ENCODE measurements around the gene EPS15.

The EPS15 gene

GRCh38 chr1:51309291-51309690 lies 209.8 kb downstream of the EPS15 start:
- Histone ChIP-seq H3K27ac (ENCODE audit: low read length) (no peak overlapping the region), H3K27me3 (ENCODE audit: low read depth, low read length) (no peaks in the 10 kb centered on the region), H3K9me3 (ENCODE audit: control insufficient read depth in 1 of 2, low read length in 2 of 2) (no peaks in the 10 kb centered on the region), H3K4me3 (ENCODE audit: low read depth in 1 of 2, low read length in 2 of 2) (no peak overlapping the region), H3K4me1 (ENCODE audit: control insufficient read depth in 1 of 2, insufficient read depth in 2 of 2, low read length in 2 of 2) (no peaks in the 10 kb centered on the region), H3K36me3 (ENCODE audit: control insufficient read depth in 1 of 2, insufficient read depth in 2 of 2, low read length in 2 of 2) (no peaks in the 10 kb centered on the region)

- H3K36me3 ChIP-seq (ENCODE audit: control insufficient read depth in 1 of 2, insufficient read depth in 2 of 2, low read length in 2 of 2): no peaks in the 10 kb centered on the region
- H3K4me3 ChIP-seq (ENCODE audit: low read depth in 1 of 2, low read length in 2 of 2): no peak overlapping the region
- no peaks in the 10 kb centered on the region for H3K4me1 ChIP-seq (ENCODE audit: control insufficient read depth in 1 of 2, insufficient read depth in 2 of 2, low read length in 2 of 2)
- H3K9me3 ChIP-seq (ENCODE audit: control insufficient read depth in 1 of 2, low read length in 2 of 2): no peaks in the 10 kb centered on the region
- no peak overlapping the region for H3K27ac ChIP-seq (ENCODE audit: low read length)
- no peaks in the 10 kb centered on the region for H3K27me3 ChIP-seq (ENCODE audit: low read depth, low read length)
Observed at GRCh38 chr1:51308636-51309035, 210.4 kb downstream of the EPS15 start.

GRCh38 chr1:51306950-51307349 lies 212.1 kb downstream of the EPS15 start:
- H3K27ac ChIP-seq (ENCODE audit: low read length): no peak overlapping the region
- H3K9me3 ChIP-seq (ENCODE audit: control insufficient read depth in 1 of 2, low read length in 2 of 2): no peaks in the 10 kb centered on the region
- no peaks in the 10 kb centered on the region for H3K4me1 ChIP-seq (ENCODE audit: control insufficient read depth in 1 of 2, insufficient read depth in 2 of 2, low read length in 2 of 2)
- H3K36me3 ChIP-seq (ENCODE audit: control insufficient read depth in 1 of 2, insufficient read depth in 2 of 2, low read length in 2 of 2): no peaks in the 10 kb centered on the region
- H3K4me3 ChIP-seq (ENCODE audit: low read depth in 1 of 2, low read length in 2 of 2): no peak overlapping the region
- H3K27me3 ChIP-seq (ENCODE audit: low read depth, low read length): no peaks in the 10 kb centered on the region

GRCh38 chr1:51305371-51305823 lies 213.7 kb downstream of the EPS15 start:
- H3K27me3 ChIP-seq (ENCODE audit: low read depth, low read length): no peaks in the 10 kb centered on the region
- no peak overlapping the region for H3K4me3 ChIP-seq (ENCODE audit: low read depth in 1 of 2, low read length in 2 of 2)
- H3K36me3 ChIP-seq (ENCODE audit: control insufficient read depth in 1 of 2, insufficient read depth in 2 of 2, low read length in 2 of 2): no peaks in the 10 kb centered on the region
- H3K27ac ChIP-seq (ENCODE audit: low read length): no peak overlapping the region
- no peaks in the 10 kb centered on the region for H3K4me1 ChIP-seq (ENCODE audit: control insufficient read depth in 1 of 2, insufficient read depth in 2 of 2, low read length in 2 of 2)
- no peaks in the 10 kb centered on the region for H3K9me3 ChIP-seq (ENCODE audit: control insufficient read depth in 1 of 2, low read length in 2 of 2)

- H3K36me3 ChIP-seq (ENCODE audit: control insufficient read depth in 1 of 2, insufficient read depth in 2 of 2, low read length in 2 of 2): no peaks in the 10 kb centered on the region
- H3K4me1 ChIP-seq (ENCODE audit: control insufficient read depth in 1 of 2, insufficient read depth in 2 of 2, low read length in 2 of 2): no peaks in the 10 kb centered on the region
- H3K27me3 ChIP-seq (ENCODE audit: low read depth, low read length): no peaks in the 10 kb centered on the region
- no peak overlapping the region for H3K27ac ChIP-seq (ENCODE audit: low read length)
- no peak overlapping the region for H3K4me3 ChIP-seq (ENCODE audit: low read depth in 1 of 2, low read length in 2 of 2)
- no peaks in the 10 kb centered on the region for H3K9me3 ChIP-seq (ENCODE audit: control insufficient read depth in 1 of 2, low read length in 2 of 2)
Observed at GRCh38 chr1:51304360-51304759, 214.7 kb downstream of the EPS15 start.

All from muscle layer of duodenum (tissue), 2 donors.